Lower leg skin (tissue), 4 donors: Measurements from ENCODE around the gene SCAF4. TPM values are rescaled to one million over a fixed set of nuclear protein-coding genes. Genes with fewer than 3 reads are reported as not detected.
"Not testable (repeated sequence)": the region's sequence is repeated elsewhere in the genome, so short reads cannot be mapped to it uniquely, and the experiment has no call there.

Experiments
- DNase-seq, 2 donors: peaks; one replicate each; pipeline ENCODE4 v3.0.0-alpha.2; 2019; ENCODE audit warnings: low spot score in 2 of 2
- H3K4me3 ChIP-seq: fragments of 200-600 bp; sonication (generic); 2 replicates; pipeline ENCODE4 v1.5.1; 2017; ENCODE audit warnings: mild to moderate bottlenecking, low read depth; ENCODE audit not compliant: poor library complexity, severe bottlenecking
- CTCF ChIP-seq, 3 donors: fragments of 450-650 bp; IDR thresholded peaks; one replicate each; pipeline ENCODE4 v1.5.1; 2016; ENCODE audit warnings: antibody characterized with exemption in 3 of 3, mild to moderate bottlenecking in 3 of 3, moderate library complexity in 2 of 3
- POLR2A ChIP-seq, 2 donors: fragments of 450-650 bp; IDR thresholded peaks; one replicate each; pipeline ENCODE4 v1.6.1; 2016 to 2017; ENCODE audit warnings: antibody characterized with exemption in 2 of 2, mild to moderate bottlenecking in 1 of 2, moderate library complexity in 1 of 2
- WGBS, 2 donors: methylation state at CpG; one replicate each; pipeline ENCODE4 v1.1.5; 2018; 5-methylcytosine and 5-hydroxymethylcytosine counted together
- intact Hi-C: fragments of 100-400 bp; cut with DNase I; formaldehyde crosslinking; loops from one replicate; pipeline ENCODE4 v1.15.0; 2023; ENCODE audit warnings: low total_unique reads
- total RNA-seq, 4 donors: library from RNA; depleted of rRNA; stranded (reverse); fragments of >200 nt; gene quantifications; one replicate each; pipeline ENCODE4 v1.1.0, GENCODE V29; 2016

The SCAF4 gene
- total RNA-seq, 4 donors from 2014 or later: 11.8 to 30.8 (median 16.5) TPM

GRCh38 chr21:31750843-31751242, 18.9 kb upstream of the SCAF4 start:
- H3K4me3 ChIP-seq: no peak overlapping the region
- no peak for DNase-seq
- intact Hi-C loops: no loop called here
- TF ChIP-seq POLR2A (IDR thresholded peaks at IDR 0.05): no peak
- TF ChIP-seq CTCF (IDR thresholded peaks at IDR 0.05): no peak

- no peak overlapping the region for H3K4me3 ChIP-seq
- no peak for DNase-seq
- 71 to 74% methylated on average over 5 of the region's 5 CpGs for WGBS, 2 donors
- TF ChIP-seq POLR2A (IDR thresholded peaks at IDR 0.05): no peak
- TF ChIP-seq CTCF (IDR thresholded peaks at IDR 0.05): no peak
- intact Hi-C loops: no loop called here
Measured at GRCh38 chr21:31744182-31744800, 12.4 kb upstream of the SCAF4 start.

- DNase-seq: no peak
- WGBS, 2 donors: 91 to 94% methylated on average over 1 of the region's 1 CpG
- intact Hi-C loops: no loop called here
- H3K4me3 ChIP-seq: no peak overlapping the region
- TF ChIP-seq POLR2A (IDR thresholded peaks at IDR 0.05) (no peak), CTCF (IDR thresholded peaks at IDR 0.05) (no peak)
Measured at GRCh38 chr21:31743712-31744111, 11.8 kb upstream of the SCAF4 start.

- no peak overlapping the region for H3K4me3 ChIP-seq
- TF ChIP-seq CTCF (IDR thresholded peaks at IDR 0.05): no peak
- intact Hi-C loops: no loop called here
- 84 to 87% methylated on average over 5 of the region's 5 CpGs for WGBS, 2 donors
- no peak for DNase-seq
Measured at GRCh38 chr21:31741116-31741515, 9.2 kb upstream of the SCAF4 start.

- H3K4me3 ChIP-seq, intact Hi-C loops, DNase-seq: not testable (repeated sequence)
- 87 to 92% methylated on average over 8 of the region's 8 CpGs for WGBS, 2 donors
Measured at GRCh38 chr21:31737586-31738397, 5.9 kb upstream of the SCAF4 start.

GRCh38 chr21:31735511-31735992, 3.6 kb upstream of the SCAF4 start:
- 87 to 88% methylated on average over 4 of the region's 4 CpGs for WGBS, 2 donors
- intact Hi-C loops: no loop called here
- TF ChIP-seq CTCF (IDR thresholded peaks at IDR 0.05): no peak
- no peak for TF ChIP-seq POLR2A (IDR thresholded peaks at IDR 0.05)
- no peak overlapping the region for H3K4me3 ChIP-seq
- DNase-seq: no peak
